Gastroesophageal sphincter (tissue), 4 donors: ENCODE results near the gene RNASE9. TPM values are rescaled to one million over a fixed set of nuclear protein-coding genes. Genes with fewer than 3 reads are reported as not detected.

Source experiments
- ATAC-seq: fragments of 150-250 bp; one replicate; pipeline ENCODE4 v1.9.1; 2016; ENCODE audit warnings: mild to moderate bottlenecking, moderate library complexity
- H3K27ac ChIP-seq, 4 donors: fragments of 200-600 bp; sonication (generic) in 3 of 4; 1 replicate in 3 of 4; 2 replicates in 1 of 4; pipeline ENCODE4 v1.5.1; 2016 to 2019
- H3K27me3 ChIP-seq: fragments of 200-600 bp; sonication (generic); one replicate; pipeline ENCODE4 v1.5.1; 2019
- H3K36me3 ChIP-seq, 2 donors: fragments of 200-600 bp; sonication (generic); one replicate each; pipeline ENCODE4 v1.5.1; 2019; ENCODE audit warnings: control low read depth in 1 of 2
- H3K4me1 ChIP-seq, 3 donors: fragments of 200-600 bp; sonication (generic); 1 replicate in 2 of 3; 2 replicates in 1 of 3; pipeline ENCODE4 v1.5.1; 2016 to 2019; ENCODE audit warnings: control low read depth in 2 of 3
- H3K4me3 ChIP-seq, 2 donors: fragments of 200-600 bp; sonication (generic); one replicate each; pipeline ENCODE4 v1.5.1; 2019; ENCODE audit warnings: mild to moderate bottlenecking in 1 of 2, moderate library complexity in 1 of 2
- H3K9me3 ChIP-seq, 3 donors: fragments of 200-600 bp; sonication (generic); one replicate each; pipeline ENCODE4 v1.5.1; 2017 to 2019; ENCODE audit warnings: control low read depth in 2 of 3
- EP300 ChIP-seq: sonication (generic); formaldehyde crosslinking; IDR thresholded peaks from one replicate; pipeline ENCODE4 v1.6.1; 2017; ENCODE audit warnings: antibody characterized with exemption, mild to moderate bottlenecking
- POLR2A ChIP-seq, 2 donors: fragments of 450-650 bp; IDR thresholded peaks; one replicate each; pipeline ENCODE4 v1.6.1; 2017; ENCODE audit warnings: antibody characterized with exemption in 2 of 2, mild to moderate bottlenecking in 2 of 2, moderate library complexity in 1 of 2
- POLR2AphosphoS5 ChIP-seq: sonication (generic); formaldehyde crosslinking; IDR thresholded peaks from one replicate; pipeline ENCODE4 v1.6.1; 2017; ENCODE audit warnings: antibody characterized with exemption
- WGBS, 2 donors: methylation state at CpG; one replicate each; pipeline ENCODE4 v1.1.5; 2018; ENCODE audit warnings: low coverage in 1 of 2; 5-methylcytosine and 5-hydroxymethylcytosine counted together
- total RNA-seq, 4 donors: library from RNA; depleted of rRNA; stranded (reverse); fragments of >200 nt; gene quantifications; one replicate each; pipeline ENCODE4 v1.1.0, GENCODE V29; 2016
- TF ChIP-seq, protein P1 (sequence below), 4 experiments: fragments of 200-600 bp in 2 of 4; fragments of 450-650 bp in 2 of 4; sonication (generic) in 1 of 4; IDR thresholded peaks; one replicate each; pipeline ENCODE4 v1.5.1; 2017 to 2019; ENCODE audit warnings: antibody characterized with exemption in 4 of 4, mild to moderate bottlenecking in 2 of 4, moderate library complexity in 2 of 4

The RNASE9 gene
- total RNA-seq, result under 1 TPM in 1 of 4 donors, not detected in 3; 0.15 TPM

DNA sequence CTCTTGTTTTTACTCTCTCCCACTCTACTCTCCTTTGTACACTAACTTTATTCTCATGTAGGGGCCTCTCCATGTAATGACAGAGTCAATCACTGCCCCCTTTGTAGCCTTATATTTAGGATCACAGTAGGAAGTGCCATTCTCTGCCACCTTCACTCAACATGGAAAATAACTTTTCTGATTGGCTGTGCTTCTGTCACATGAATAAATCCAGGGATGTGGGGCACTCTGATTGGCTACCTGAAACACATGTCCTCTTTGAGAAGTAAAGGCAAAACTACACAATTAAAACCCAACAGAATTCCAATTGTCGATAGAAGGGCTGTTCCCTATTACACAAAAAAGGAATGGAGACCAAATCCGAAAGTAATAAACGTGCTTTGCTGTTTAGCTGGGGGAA is at the start of gene RNASE9:
Gene RNASE9, minus strand, starts transcription at position 87 of the 400 bp plus-strand sequence.
- H3K36me3 ChIP-seq, result no peaks in the 10 kb centered on the region
- no peak within 1 kb of the TSS for H3K4me3 ChIP-seq
- H3K27me3 ChIP-seq, result no peaks in the 10 kb centered on the region
- no peak within 1 kb of the TSS for H3K27ac ChIP-seq
- H3K9me3 ChIP-seq, result no peaks in the 10 kb centered on the region
- no peak for ATAC-seq
- TF ChIP-seq POLR2A (IDR thresholded peaks at IDR 0.05) (no peak), POLR2AphosphoS5 (no peak), EP300 (no peak)
- TF ChIP-seq, protein P1, sequence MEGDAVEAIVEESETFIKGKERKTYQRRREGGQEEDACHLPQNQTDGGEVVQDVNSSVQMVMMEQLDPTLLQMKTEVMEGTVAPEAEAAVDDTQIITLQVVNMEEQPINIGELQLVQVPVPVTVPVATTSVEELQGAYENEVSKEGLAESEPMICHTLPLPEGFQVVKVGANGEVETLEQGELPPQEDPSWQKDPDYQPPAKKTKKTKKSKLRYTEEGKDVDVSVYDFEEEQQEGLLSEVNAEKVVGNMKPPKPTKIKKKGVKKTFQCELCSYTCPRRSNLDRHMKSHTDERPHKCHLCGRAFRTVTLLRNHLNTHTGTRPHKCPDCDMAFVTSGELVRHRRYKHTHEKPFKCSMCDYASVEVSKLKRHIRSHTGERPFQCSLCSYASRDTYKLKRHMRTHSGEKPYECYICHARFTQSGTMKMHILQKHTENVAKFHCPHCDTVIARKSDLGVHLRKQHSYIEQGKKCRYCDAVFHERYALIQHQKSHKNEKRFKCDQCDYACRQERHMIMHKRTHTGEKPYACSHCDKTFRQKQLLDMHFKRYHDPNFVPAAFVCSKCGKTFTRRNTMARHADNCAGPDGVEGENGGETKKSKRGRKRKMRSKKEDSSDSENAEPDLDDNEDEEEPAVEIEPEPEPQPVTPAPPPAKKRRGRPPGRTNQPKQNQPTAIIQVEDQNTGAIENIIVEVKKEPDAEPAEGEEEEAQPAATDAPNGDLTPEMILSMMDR (IDR thresholded peaks at IDR 0.05), result no peak
- WGBS, 2 donors, result 85% methylated on average over 3 of the region's 3 CpGs; no CpG with 5 or more reads in 1 of the 2 donors
- H3K4me1 ChIP-seq, result no peaks in the 10 kb centered on the region

DNA sequence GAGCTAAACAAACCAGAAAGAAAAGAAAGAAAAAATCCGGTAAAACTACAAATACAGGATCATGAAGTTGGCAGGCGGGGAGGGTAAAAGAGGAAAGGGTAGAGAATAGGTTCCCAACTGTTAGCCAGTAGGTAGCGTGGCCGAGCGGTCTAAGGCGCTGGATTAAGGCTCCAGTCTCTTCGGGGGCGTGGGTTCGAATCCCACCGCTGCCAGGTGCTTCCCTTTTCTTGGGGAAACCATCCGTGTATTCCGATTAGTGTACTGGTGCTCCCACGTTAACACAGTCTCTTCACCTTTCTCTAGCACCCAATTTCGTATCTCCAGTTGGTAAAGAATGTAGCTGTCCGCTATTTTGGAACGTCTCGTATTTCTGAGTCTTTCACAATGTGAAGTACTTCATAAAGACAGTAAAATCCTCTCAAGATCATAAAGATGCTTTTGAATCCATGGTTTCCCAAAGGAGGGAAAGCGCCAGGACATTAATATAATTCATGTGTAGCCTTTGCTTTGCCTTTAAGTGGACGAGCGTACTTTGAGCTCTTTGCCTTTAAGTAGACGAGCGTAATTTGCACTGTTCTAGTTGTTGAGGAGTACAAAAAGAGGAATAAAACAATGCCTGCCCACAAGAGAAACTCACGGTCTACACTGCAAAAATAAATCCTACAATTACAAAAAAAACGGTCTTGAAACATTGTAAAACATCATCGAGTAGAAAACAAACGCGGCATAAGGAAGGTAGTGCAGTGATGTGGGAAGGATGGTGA is 49.3 kb upstream of the RNASE9 start:
- H3K4me1 ChIP-seq, result peaks cover 0 to 48% (median 7%) of the 10 kb centered on the region in 3 donors
- TF ChIP-seq POLR2AphosphoS5, result no peak
- no peak for TF ChIP-seq POLR2A (IDR thresholded peaks at IDR 0.05)
- TF ChIP-seq, protein P1 (IDR thresholded peaks at IDR 0.05), result no peak
- TF ChIP-seq EP300, result no peak
- no peaks in the 10 kb centered on the region for H3K27me3 ChIP-seq
- peak; percentile 37 for ATAC-seq
- WGBS, 2 donors, result 4 to 9% methylated on average over 24 to 27 of the region's 27 CpGs
- H3K4me3 ChIP-seq, result peak overlapping the region; percentile 73 to 90
- H3K9me3 ChIP-seq, result no peaks in the 10 kb centered on the region
- H3K36me3 ChIP-seq, result no peaks in the 10 kb centered on the region
- H3K27ac ChIP-seq, result peak overlapping the region; percentile 12 to 86 (median 82)

DNA sequence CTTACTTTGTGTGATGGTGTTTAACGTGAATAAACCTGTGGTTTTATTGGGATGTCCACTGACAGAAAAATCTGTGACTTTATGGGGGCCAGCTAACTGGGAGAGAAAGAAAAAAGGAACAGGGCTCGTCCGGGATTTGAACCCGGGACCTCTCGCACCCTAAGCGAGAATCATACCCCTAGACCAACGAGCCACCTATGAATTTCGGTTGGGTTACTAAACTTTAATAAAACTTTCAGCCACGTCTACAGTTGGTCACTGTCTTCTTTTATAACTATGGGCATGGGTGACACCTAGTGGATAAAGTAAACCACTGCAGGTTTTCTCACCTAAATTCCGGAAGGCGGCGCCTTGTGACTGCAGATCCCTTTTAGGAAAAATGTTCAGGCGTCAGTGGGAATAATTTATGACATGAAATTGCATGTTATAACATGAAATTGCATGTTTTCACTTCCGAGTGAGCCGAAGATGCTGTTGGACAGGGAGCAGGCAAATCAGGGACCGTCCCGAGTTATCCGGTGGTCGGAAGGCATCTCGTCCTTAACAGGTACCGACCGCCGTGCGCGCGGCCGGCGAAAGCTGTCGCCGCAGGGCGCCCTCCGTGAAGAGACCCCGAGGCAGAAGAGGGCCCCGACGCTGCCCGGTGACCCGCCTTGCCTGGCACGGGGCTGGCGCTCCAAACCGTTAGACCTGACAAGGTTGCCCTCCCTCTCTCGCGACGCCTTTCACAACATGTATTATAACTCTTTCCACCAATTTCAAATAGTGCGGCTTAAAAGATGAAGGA is 48.6 kb upstream of the RNASE9 start:
- TF ChIP-seq POLR2A (IDR thresholded peaks at IDR 0.05) (no peak), EP300 (no peak), POLR2AphosphoS5 (no peak)
- TF ChIP-seq, protein P1 (IDR thresholded peaks at IDR 0.05), result peak in 3 of 4 experiments; percentile 91 to 98 (median 97)
- ATAC-seq, result peak; percentile 50
- no peaks in the 10 kb centered on the region for H3K36me3 ChIP-seq
- no peaks in the 10 kb centered on the region for H3K27me3 ChIP-seq
- WGBS, 2 donors, result 1 to 2% methylated on average over 12 to 31 of the region's 44 CpGs
- peak overlapping the region; percentile 73 to 90 for H3K4me3 ChIP-seq
- H3K4me1 ChIP-seq, result peaks cover 0 to 40% (median 1%) of the 10 kb centered on the region in 3 donors
- H3K27ac ChIP-seq, result peak overlapping the region; percentile 12 to 86 (median 82)
- no peaks in the 10 kb centered on the region for H3K9me3 ChIP-seq

DNA sequence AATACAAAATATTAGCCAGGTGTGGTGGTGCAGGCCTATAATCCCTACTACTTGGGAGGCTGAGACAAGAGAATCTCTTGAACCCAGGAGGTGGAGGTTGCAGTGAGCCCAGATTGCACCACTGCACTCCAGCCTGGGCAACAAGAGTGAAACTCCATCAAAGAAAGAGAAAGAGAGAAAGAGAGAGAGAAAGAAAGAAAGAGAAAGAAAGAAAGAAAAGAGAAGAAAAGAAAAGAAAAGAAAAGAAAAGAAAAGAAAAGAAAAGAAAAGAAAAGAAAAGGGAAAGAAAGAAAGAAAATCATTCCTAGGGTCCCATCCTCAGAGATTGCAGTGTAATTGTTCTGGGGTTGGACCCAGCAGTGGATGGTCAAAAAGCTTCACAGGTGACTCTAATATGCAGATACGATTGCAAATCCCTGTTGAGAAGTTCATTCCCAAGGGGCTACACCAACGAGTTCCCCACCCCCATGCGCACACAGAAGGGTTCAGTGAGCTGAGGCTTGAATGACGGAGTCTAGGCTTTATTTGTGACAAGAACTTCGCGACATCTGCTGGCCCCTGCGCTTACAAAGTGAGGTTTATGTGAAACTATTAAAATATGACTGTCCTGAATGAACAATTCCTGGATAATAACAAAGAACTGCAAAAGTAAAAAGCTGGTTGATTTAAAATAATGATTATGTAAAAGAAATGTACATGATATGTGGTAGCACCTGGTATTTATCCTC is 47.7 kb upstream of the RNASE9 start:
- no peak for ATAC-seq
- Histone ChIP-seq H3K4me3 (no peak overlapping the region), H3K36me3 (no peaks in the 10 kb centered on the region), H3K4me1 (peaks cover 0 to 34% (median 0%) of the 10 kb centered on the region in 3 donors), H3K27me3 (no peaks in the 10 kb centered on the region), H3K27ac (peak overlapping the region in 1 of 4 donors; percentile 81), H3K9me3 (no peaks in the 10 kb centered on the region)
- WGBS, 2 donors, result 49 to 61% methylated on average over 6 to 7 of the region's 7 CpGs
- no peak for TF ChIP-seq POLR2A (IDR thresholded peaks at IDR 0.05)
- TF ChIP-seq POLR2AphosphoS5, result no peak
- TF ChIP-seq, protein P1 (IDR thresholded peaks at IDR 0.05), result no peak
- TF ChIP-seq EP300, result no peak
